GM19238 (cell line): ENCODE measurements around the gene CYTH1.
A peak's percentile ranks its signal among the peaks of the same experiment; 100 is the strongest.

ENCODE experiments used
- DNase-seq: peaks from one replicate; pipeline ENCODE4 v3.0.0; 2011; ENCODE audit warnings: low spot score; ENCODE audit not compliant: insufficient read length

The CYTH1 gene

DNA sequence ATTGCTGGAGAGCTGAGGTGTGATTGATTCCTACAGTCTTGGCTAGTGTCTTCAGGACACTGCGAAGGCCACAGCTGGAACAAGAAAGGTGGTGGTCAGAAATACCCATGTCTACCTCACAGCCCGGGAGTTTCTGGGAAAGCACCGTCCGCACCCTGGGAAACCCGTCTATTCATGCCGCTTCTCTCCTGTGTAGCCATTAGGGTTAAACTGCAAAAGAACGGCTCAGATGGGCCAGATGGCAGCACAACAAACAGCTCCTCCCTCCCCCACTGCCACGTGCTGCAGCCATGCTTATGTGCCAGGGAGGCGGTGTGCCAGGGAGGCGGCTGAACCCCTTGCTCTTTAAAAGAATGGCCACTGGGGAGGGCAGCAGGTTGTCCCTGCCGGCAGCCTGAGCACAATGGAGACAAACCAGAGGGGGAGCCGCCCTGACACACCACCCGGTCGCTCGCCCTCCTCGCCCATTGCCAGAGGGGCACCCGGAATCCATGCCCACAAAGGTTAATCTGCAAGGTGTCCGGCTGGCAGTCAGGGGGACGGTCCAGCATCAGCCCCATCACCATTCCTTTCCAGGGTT, 65.2 kb downstream of the CYTH1 start:
- no peak for DNase-seq

DNA sequence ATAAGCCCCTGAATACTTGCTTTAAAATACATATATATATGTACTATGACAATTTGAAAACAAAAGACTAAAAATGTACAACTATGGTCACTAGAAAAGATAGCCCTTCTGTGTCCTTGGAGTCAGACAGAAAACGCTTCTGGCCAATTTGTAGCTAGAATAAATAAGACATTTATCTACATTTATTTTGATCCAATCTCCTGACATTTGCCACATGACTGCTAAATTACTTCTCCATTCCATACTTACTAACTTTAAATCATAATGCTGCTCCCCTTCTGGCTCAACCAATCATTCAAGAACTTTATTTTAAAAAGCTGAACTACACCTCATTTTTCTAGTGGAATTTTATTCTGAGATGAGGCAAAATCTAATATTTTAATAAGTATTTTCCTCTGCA, 65.8 kb downstream of the CYTH1 start:
- DNase-seq, result no peak

DNA sequence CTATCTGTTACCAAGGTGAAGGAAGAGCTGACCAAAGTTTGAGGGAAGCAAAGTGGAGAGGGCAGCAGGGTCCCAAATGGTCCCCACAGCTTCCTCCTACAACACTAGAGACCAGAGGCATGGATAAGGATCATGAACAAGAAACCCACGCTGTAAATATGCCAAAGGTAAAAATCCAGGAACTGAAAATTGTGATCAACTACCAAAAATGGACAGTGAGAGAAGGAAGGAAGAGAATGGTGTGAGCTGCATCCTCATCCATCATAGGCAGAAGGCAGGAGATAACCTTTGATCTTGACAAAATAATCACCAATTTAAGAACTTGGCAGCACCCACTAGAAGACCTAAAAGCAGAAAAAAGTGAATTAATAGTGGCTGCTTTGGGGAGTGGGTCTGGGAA, 66.2 kb downstream of the CYTH1 start:
- DNase-seq, result no peak

DNA sequence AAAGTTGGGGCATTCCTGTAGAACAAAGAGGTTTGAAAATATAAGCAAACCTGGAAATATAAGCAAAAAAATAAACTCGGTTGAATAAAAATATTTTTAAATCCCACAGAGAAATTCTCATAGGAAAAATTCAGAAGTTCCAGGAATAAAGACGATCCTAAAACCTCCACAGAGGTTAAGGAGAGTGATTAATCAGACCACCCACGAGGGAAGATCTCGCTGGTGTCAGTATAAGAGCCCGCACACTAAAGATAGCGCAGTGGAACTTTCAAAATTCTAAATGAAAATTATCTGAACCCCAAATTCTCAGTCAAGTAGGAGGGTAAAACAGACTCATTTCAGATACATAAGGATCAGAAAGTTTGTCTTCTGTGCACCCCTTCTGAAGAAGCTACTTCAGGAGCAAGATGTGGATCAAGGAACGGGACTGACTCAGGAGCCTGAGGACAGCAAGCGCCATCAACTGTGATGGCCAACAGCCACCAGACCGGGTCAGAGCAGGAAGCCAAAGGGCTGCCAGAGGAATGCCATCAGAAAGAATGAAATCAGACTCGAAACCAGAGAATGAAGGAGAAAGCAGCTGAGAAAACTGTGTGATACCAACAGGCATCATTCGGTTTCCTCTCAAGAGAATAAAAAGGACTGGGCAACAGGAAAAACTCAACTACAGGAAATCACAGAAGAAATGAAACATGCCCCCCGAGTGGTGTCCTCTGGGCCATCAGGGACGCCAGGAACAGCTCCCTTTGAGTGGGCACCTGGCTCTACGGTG, 66.9 kb downstream of the CYTH1 start:
- no peak for DNase-seq

- DNase-seq, result no peak
These were observed 67.5 kb downstream of the CYTH1 start for GRCh38 chr17:78714534-78714933.

DNA sequence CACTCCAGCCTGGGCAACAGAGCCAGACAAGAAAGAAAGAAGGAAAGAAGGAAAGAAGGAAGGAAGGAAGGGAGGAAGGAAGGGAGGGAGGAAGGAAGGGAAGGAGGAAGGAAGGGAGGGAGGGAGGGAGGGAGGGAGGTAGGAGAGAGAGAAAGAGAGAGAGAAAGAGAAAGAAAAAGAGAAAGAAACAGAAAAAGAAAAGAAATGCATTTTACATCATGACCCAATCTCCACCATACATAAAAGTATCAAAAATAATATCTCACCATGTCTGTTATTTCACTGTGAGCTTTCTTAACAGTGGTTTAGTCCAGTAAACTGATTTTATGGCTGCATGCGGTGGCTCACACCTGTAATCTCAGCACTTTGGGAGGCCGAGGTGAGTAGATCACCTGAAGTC, 70.0 kb downstream of the CYTH1 start:
- DNase-seq, result no peak

DNA sequence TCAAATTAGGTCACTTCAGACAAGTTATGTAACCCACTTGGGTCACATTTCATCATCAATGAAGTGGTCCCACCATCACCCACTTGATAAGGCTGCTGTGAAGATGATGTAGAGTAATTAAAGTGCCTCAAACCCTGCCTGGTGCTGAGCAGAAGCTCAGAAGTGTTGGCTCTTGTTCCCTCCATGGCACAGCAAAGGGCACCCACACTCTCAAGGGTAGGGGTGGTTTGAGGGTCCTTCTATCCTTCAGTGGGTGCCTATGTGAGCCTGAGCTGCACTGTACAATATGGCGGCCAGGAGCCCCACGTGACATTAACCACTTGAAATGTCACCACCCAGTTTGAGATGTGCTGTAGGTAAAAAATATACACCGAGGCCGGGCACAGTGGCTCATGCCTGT, 71.5 kb downstream of the CYTH1 start:
- DNase-seq, result no peak

DNA sequence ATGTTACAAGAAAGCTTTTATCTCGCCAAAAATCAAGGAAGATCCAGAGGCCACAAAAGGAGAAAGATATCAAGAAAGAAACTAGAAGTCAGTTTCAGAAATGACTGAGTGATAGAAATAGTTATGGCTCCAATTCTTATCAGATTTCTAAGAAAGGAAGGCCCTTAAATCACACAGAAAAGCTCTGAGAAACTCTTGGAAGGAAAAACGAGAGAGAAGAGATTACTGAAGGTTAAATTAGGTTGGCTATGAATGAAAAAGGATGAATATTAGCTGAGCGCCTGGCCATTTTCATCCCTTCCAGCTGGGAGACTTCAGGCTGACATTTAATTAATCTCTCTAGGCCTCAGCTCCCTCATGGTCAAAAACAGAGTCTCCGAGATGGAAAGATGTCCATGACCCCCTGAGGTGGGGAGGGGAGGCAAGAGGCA, 72.3 kb downstream of the CYTH1 start:
- no peak for DNase-seq

DNA sequence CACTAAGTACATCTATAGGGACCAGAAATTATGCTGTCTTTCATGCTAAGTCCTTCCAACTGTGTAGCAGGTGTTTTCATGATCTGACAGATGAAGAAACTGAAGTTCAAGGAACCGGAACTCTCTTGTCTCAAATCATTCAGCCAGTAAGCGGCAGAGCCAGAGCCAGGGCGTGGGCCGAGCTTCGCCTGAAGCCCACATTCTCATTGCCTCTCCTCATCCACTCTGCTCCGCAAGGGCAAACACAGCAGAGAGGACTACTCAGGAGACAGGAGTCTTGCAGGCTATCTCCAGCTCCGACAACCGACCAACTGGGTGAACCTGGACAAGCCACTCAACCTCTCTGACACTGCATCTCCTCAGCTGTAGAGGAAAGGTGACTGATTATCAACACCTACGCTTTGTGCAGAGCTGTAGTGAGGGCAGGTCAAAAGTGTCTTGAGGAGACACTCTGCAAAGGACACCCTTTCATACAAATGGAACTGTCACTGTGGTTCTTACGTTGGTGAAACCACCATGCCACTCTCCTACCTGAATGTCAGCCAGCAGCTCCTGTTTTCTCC, 72.9 kb downstream of the CYTH1 start:
- no peak for DNase-seq

- peak; percentile 50 for DNase-seq
These were observed 73.5 kb downstream of the CYTH1 start for GRCh38 chr17:78708510-78708973.

DNA sequence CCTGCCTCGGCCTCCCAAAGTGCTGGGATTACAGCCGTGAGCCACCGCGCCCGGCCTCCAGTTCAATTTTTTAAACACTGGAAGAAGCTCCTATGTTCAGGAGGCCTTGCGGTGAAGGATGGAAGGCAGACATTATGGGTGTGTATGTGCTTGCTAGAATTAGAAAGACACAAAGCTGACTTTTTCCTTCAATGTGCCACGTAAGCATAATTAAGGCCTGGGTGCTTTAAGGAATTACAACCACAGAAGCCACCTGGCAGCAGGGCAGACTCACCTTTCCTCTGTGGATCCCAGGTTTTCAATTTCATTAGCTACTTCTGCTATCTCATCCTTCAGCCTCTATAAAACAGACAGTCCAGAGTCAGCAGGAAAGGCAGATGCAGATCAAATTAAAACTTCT, 74.2 kb downstream of the CYTH1 start:
- no peak for DNase-seq

DNA sequence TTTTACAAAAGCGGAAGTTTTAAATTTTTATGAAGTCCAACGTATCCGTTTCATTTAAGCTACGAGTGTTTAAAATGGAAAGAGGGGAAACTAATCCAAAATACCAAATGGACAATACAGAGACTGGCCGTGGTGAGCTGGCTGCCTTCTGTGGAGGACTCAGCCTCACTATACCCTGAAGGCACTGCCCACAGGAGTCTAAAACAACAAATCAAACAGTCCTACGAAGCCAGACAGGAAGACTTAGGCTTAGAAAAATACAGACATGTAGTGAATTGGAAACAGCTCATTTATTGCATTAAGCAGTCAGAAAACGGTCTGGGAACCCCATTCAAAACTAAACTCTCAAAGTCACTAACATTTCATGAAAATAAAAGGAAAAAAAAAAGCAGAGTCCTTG, 75.1 kb downstream of the CYTH1 start:
- no peak for DNase-seq

DNA sequence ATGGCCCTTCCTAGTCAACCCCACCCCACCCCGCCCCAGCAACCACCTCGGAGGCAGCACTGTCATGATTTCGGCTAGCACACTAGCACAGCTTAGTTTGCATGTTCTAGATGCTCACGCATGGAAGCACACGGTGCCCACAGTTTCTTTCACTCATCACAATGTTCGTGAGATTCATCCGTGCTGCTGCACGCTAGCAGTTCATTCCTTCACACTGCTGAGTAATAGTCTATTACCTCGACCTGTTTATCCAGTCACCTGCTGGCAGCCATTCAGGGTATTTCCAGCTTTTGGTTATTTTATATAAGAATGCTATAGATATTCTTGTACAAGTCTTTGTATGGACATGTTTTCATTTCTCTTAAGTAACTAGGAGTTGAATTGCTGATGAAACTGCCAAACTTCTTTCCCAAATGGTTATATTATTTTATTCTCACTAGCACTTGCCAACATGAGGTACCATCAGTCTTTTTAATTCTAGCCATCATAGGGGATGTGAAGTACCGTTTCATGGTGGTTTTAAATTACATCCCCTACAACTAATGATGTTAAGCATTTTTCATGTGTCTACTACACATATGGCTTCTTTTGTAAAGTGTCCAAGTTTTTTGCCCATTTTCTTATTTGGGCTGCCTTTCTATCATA, 75.7 kb downstream of the CYTH1 start:
- DNase-seq, result peak; percentile 44

- no peak for DNase-seq
These were observed 77.0 kb downstream of the CYTH1 start for GRCh38 chr17:78705071-78705470.

GRCh38 chr17:78704594-78704993, 77.5 kb downstream of the CYTH1 start:
- DNase-seq, result no peak

DNA sequence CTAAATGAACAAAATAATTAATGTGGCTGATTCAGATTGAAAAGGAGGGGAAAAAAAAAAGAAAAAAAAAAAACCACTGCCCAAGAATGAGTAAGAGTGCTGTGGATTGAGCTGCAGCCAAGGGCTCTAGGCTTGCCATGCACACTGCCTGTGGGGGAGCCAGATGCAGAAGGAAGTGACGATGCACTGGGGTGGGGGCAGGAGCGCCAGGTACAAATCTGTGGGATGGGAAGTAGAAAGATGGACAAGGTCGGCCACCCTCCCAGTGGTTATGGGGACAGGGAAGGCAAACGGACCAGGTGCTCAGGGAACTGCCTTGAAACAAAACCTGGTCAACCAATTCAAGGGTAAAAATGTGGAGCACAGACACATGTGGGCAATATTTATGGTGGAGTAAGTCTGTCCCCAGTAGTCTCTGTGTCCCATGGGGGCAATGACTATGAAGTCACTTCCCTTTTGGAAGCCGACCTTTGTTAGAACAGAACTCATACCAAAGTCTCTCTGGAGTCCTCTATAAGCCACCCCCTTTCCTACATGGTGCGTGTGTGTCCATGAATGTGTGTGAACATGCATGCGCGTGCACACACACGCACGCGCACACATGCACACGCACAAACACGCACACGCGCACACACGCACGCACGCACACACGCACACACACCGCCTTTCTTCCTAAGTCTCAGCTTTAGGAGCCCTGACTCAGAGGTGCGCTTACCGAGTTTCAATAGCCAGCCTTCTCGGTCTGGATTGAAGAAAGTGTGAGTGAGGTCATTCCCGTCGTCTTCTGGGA, 84.3 kb downstream of the CYTH1 start:
- DNase-seq, result no peak

DNA sequence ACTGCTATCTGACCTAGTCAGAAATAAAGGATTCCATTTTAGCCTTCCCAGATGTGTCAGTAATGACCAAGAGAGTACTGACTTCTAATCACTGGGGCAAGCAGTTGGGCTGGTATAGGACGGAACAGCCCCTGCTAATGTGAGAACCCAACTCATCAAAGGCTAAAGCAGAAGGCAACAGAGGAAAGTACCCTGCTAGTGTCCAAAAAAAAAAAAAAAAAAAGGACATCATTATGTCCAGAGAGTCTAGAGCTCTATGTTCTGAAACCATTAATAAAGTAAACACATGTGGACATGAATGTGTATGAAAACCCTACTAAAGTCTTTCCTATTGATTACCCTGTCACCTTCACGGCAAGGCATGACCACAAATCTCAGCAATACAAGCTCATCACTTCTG, 85.0 kb downstream of the CYTH1 start:
- DNase-seq, result no peak

- no peak for DNase-seq
These were observed 85.8 kb downstream of the CYTH1 start for GRCh38 chr17:78696016-78696982.

DNA sequence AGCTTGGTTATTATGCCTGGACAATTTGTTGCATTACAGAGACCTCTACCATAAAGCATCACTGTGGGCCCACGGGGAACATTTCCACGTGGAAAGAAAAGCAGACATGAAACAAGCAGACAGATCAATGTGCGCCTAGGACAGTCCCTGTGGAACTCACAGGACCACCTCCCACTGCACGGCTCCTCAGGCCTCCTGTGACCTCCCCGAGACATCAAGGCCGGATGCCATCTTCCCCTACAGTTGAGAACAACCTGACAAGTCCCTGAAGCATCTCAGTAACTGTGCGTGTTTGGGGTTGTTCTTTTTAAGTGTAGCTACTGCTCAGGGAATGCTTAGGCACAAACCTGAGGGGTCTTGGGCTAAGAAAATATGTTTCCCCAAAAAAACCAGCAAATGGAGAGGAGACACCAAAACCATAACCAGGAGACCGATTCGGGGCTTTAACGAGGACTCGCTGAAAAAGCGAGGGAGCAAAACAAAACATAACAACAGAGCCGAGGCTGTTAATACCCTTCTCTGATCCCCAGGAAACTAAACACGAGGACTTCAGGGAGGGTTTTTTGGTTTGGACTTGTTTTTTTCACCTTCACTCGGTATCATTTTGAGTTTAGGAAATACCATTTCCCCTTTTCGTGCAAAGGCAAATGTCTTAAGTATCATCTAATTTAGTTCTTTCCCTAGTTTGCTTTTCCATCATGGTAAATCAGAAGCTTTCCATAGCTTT, 87.1 kb downstream of the CYTH1 start:
- DNase-seq, result no peak
